NCI-H1436 (cell line): Measurements from ENCODE around the gene CDC42SE2.
"Not testable (repeated sequence)": the region's sequence is repeated elsewhere in the genome, so short reads cannot be mapped to it uniquely, and the experiment has no call there.

ENCODE experiments used
- DNase-seq: peaks from one replicate; lab custom pipeline; 2025; lab: John Stamatoyannopoulos, UW

CDC42SE2 gene

GRCh38 chr5:131392466-131393095, 128.7 kb downstream of the CDC42SE2 start:
- DNase-seq = no peak

- DNase-seq = no peak
Observed at GRCh38 chr5:131393498-131393968, 129.7 kb downstream of the CDC42SE2 start.

GRCh38 chr5:131394128-131394527, 130.3 kb downstream of the CDC42SE2 start:
- DNase-seq = no peak

GRCh38 chr5:131396015-131396414, 132.2 kb downstream of the CDC42SE2 start:
- DNase-seq = no peak

- no peak for DNase-seq
Observed at GRCh38 chr5:131396630-131397273, 132.9 kb downstream of the CDC42SE2 start.

- DNase-seq = not testable (repeated sequence)
Observed at GRCh38 chr5:131399007-131399406, 135.2 kb downstream of the CDC42SE2 start.

- DNase-seq = no peak
Observed at GRCh38 chr5:131400585-131400984, 136.7 kb downstream of the CDC42SE2 start.

GRCh38 chr5:131405674-131406073, 141.8 kb downstream of the CDC42SE2 start:
- DNase-seq = no peak

- DNase-seq = no peak
Observed at GRCh38 chr5:131406076-131406475, 142.2 kb downstream of the CDC42SE2 start.

- no peak for DNase-seq
Observed at GRCh38 chr5:131406975-131407638, 143.3 kb downstream of the CDC42SE2 start.

- no peak for DNase-seq
Observed at GRCh38 chr5:131413605-131414559, 150.0 kb downstream of the CDC42SE2 start.

GRCh38 chr5:131416729-131417128, 152.9 kb downstream of the CDC42SE2 start:
- DNase-seq = no peak

GRCh38 chr5:131417240-131417869, 153.5 kb downstream of the CDC42SE2 start:
- DNase-seq = peak; percentile 60

GRCh38 chr5:131418846-131419245, 155.0 kb downstream of the CDC42SE2 start:
- DNase-seq = no peak

- DNase-seq = no peak
Observed at GRCh38 chr5:131419877-131420276, 156.0 kb downstream of the CDC42SE2 start.

GRCh38 chr5:131423056-131423455, 159.2 kb downstream of the CDC42SE2 start:
- peak; percentile 4 for DNase-seq

GRCh38 chr5:131426011-131426410, 162.2 kb downstream of the CDC42SE2 start:
- DNase-seq = no peak

- no peak for DNase-seq
Observed at GRCh38 chr5:131430794-131431193, 166.9 kb downstream of the CDC42SE2 start.

- DNase-seq = no peak
Observed at GRCh38 chr5:131431794-131432193, 167.9 kb downstream of the CDC42SE2 start.

- no peak for DNase-seq
Observed at GRCh38 chr5:131433109-131433508, 169.3 kb downstream of the CDC42SE2 start.

- no peak for DNase-seq
Observed at GRCh38 chr5:131436081-131436480, 172.2 kb downstream of the CDC42SE2 start.
